Subcutaneous abdominal adipose tissue (tissue), 5 donors: Measurements from ENCODE around the gene NSD2.

Experiments used
- H3K27ac ChIP-seq: one replicate; pipeline ENCODE4 v1.7.0; 2013; ENCODE audit warnings: low read depth, mild to moderate bottlenecking, inconsistent platforms, low read length, moderate library complexity
- H3K27me3 ChIP-seq, 5 donors: one replicate each; pipeline ENCODE4 v1.7.0; 2013; ENCODE audit warnings: low read length in 5 of 5, inconsistent platforms in 1 of 5; ENCODE audit not compliant: control insufficient read depth in 5 of 5, insufficient read depth in 4 of 5
- H3K36me3 ChIP-seq, 5 donors: one replicate each; pipeline ENCODE4 v1.7.0; 2013; ENCODE audit warnings: low read length in 5 of 5; ENCODE audit not compliant: control insufficient read depth in 5 of 5, insufficient read depth in 5 of 5
- H3K4me1 ChIP-seq, 5 donors: one replicate each; pipeline ENCODE4 v1.7.0; 2013; ENCODE audit warnings: low read length in 5 of 5, mild to moderate bottlenecking in 3 of 5, moderate library complexity in 1 of 5; ENCODE audit not compliant: control insufficient read depth in 5 of 5, insufficient read depth in 5 of 5
- H3K4me3 ChIP-seq, 5 donors: one replicate each; pipeline ENCODE4 v1.7.0; 2013; ENCODE audit warnings: low read length in 5 of 5, low read depth in 1 of 5
- H3K9ac ChIP-seq, 5 donors: one replicate each; pipeline ENCODE4 v1.7.0; 2013; ENCODE audit warnings: low read length in 5 of 5, mild to moderate bottlenecking in 4 of 5, moderate library complexity in 3 of 5
- H3K9me3 ChIP-seq, 5 donors: one replicate each; pipeline ENCODE4 v1.7.0; 2013; ENCODE audit warnings: low read length in 5 of 5; ENCODE audit not compliant: control insufficient read depth in 5 of 5
- donor health status: healthy.
- donor health status: healthy.
- donor health status: healthy.
- donor health status: healthy.
- donor health status: healthy.

The NSD2 gene

DNA sequence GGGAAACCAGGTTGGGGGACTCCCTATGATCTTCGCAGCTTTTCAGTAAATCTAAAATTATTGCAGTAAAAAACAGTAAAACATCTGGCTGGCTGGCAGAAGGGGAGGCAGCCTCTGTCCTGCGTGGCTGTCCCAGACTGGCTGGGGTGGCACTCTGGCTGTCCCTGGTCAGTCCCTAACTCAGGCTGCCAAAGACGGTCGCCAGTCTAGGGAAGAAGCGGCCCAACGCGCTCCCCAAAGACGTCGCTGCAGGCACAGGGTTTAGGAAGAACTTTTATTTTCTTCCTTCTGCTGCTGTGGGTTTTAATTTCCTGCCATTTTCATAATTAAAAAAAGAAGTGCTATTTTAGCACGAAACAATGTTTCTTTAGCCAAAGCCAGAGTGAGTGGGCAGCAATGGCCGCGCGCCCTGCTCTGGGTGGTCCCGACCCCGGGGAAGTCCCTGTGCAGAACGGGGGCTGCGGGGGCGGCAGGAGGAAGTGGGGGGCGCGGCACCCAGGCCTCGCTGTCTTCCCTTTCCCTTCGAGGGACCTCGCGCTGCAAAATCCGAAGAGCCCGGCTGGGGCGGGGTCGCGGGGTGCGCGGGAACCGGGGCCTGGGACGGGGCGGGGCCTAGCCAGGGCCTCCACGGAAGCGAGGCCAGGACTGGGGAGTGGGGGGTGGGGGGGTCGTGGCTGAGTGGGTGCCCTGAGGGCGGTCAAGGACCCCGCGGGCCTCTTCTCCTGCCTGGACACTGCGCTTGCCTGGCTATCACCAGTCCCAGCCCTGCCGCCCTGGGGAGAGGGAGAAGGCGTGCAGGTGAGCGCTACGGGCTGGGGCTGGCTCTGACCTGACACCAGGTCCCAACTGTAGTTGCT, 8.9 kb upstream of the NSD2 start:
- peaks cover 0 to 32% (median 25%) of the 10 kb centered on the region in 5 donors for H3K4me1 ChIP-seq
- peak overlapping the region in 2 of 5 donors; percentile 18 to 50 for H3K4me3 ChIP-seq
- no peak overlapping the region for H3K27ac ChIP-seq
- H3K27me3 ChIP-seq, result peaks cover 0 to 19% (median 10%) of the 10 kb centered on the region in 5 donors
- no peak overlapping the region for H3K9ac ChIP-seq
- no peaks in the 10 kb centered on the region for H3K36me3 ChIP-seq
- no peaks in the 10 kb centered on the region for H3K9me3 ChIP-seq

DNA sequence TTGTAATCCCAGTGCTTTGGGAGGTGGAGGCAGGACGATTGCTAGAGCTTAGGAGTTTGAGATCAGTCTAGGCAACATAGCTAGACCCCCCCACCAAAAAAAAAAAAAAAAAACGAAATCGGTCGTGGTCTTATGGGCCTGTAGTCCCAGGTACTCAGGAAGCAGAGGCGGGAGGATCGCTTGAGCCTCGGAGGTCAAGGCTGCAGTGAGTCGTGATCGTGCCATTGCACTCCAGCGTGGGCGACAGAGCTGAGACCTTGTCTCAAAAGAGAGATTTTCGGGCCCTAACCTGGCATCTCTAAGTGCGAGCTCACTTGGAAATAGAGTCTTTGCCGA, 8.3 kb upstream of the NSD2 start:
- peaks cover 0 to 28% (median 22%) of the 10 kb centered on the region in 5 donors for H3K4me1 ChIP-seq
- H3K27me3 ChIP-seq, result peaks cover 0 to 19% (median 10%) of the 10 kb centered on the region in 5 donors
- peak overlapping the region in 1 of 5 donors; percentile 50 for H3K4me3 ChIP-seq
- no peaks in the 10 kb centered on the region for H3K9me3 ChIP-seq
- no peaks in the 10 kb centered on the region for H3K36me3 ChIP-seq
- no peak overlapping the region for H3K27ac ChIP-seq
- no peak overlapping the region for H3K9ac ChIP-seq

DNA sequence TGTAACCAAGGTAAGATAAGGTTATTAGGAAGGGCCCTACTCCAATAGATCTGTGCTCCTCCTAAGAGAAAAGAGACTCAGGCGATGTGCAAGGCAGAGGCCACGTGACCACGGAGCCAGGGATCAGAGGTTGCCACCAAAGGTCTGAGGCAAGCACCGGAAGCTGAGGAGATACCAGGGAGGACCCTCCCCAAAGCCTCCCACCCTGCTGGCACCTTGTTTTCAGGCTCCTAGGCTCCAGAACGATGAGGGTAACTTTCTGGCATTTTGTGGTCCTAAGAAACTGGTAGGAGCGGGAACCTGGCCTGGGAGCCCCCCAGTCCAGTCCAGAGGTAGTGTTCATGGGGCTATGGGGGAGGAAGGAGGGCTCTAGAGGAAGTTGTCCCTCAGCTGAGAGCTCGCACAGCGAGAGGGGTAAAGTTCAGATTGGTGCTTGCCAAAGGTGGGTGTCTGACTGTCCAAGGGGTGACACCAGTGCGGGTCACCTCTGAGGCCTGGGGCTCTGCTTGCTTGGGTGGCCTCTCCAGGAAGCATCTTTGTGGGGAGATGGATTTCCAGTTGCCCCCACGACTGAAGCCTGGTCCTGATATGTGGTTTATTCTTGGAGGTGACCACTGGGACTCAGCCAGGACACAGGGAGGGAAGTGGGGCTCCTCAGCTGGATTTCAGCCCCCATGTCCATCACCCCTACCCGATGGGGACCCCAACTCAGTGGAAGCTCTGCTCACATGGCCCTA, 7.7 kb upstream of the NSD2 start:
- Histone ChIP-seq H3K36me3 (no peaks in the 10 kb centered on the region), H3K27ac (no peak overlapping the region), H3K9ac (no peak overlapping the region), H3K27me3 (peaks cover 0 to 19% (median 10%) of the 10 kb centered on the region in 5 donors), H3K4me3 (no peak overlapping the region), H3K4me1 (peaks cover 0 to 25% (median 19%) of the 10 kb centered on the region in 5 donors), H3K9me3 (no peaks in the 10 kb centered on the region)

DNA sequence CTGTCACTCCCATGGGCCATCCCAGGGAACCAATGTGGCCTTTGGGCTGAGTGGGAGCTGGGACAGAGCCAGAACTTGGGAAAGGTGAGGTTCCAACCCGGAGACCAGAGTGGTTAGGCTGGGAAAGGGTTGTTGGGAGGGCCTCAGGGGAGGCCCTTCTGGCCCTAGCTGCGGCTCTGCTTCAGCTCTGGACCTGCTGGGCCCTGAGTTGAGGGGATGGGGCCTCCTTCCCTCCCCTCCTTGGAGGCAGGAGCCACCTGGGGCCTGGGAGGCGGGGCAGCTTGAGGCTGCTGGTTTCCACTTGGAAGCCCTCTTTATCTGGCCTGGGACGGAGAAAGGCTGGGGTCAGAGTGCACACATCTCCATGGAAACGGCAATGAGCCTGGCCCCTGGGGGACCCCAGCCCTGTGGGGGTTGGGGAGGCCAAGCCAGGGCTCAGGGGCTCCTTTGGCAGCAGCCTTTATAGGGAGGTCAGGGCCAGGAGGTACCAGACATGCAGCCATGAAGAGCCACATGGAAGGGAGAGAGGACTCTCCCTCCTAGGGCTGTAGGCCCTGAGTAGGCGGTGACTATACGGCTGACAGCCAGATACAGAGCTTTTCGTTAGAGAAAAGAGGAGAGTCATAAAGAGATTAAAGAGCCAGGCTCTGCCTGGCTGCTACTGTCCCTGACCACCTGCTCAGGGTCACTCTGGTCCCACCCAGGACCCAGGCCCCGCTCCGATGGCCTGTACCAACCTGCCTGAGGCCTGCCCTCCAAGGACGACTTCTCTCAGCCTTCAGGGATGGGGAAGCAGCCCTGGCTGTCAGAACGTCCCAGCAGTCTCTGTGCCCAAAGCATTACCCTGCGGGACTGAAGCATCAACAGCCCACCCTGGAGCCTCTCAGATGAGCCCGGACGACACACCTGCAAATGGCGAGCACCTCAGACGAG, 6.9 kb upstream of the NSD2 start:
- peaks cover 0 to 16% (median 11%) of the 10 kb centered on the region in 5 donors for H3K4me1 ChIP-seq
- no peak overlapping the region for H3K27ac ChIP-seq
- H3K36me3 ChIP-seq, result no peaks in the 10 kb centered on the region
- H3K9ac ChIP-seq, result no peak overlapping the region
- no peak overlapping the region for H3K4me3 ChIP-seq
- H3K9me3 ChIP-seq, result no peaks in the 10 kb centered on the region
- peaks cover 0 to 19% (median 10%) of the 10 kb centered on the region in 5 donors for H3K27me3 ChIP-seq

DNA sequence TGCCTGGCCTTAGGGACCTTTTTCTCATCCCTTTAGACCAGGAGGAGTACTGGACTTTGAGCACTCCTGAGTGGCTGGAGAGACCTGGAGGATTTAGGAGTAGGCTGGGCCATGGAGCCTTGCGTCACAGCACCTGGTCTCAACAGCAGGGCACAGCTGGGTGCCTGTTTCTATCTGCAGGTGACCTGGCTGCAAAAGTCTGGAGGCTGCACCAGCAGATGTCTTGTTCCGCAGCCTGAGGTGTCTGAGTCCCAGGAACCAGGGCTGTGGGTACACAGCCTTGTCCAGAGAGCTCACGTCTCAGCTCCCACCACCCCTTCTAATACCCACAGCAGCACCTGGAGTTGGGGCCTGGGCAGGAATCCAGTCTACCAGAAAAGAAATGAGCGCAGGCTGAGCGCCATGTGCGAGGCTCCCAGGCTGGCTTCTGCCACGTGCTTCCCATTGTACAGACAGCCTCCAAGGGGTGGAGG, 5.0 kb upstream of the NSD2 start:
- Histone ChIP-seq H3K4me3 (no peak overlapping the region), H3K4me1 (peaks cover 0 to 25% (median 20%) of the 10 kb centered on the region in 5 donors), H3K36me3 (no peaks in the 10 kb centered on the region), H3K27me3 (peaks cover 0 to 19% (median 10%) of the 10 kb centered on the region in 5 donors), H3K9ac (no peak overlapping the region), H3K27ac (no peak overlapping the region), H3K9me3 (no peaks in the 10 kb centered on the region)

DNA sequence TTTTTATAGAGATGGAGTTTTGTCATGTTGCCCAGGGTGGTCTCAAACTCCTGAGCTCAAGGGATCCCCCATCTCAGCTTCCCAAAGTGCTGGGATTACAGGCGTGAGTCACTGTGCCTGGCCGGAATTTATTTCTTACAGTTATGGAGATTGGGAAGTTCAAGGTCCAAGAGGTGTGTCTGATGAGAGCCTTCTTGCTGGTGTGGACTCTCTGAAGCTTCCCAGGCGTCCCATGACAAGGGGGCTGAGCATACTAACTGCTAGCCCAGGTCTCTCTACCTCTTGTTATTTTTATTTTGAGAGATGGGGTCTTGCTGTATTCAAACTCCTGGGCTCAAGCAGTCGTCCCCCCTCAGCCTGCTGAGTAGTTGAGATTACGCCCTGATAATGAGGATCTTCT, 2.9 kb upstream of the NSD2 start:
- no peak overlapping the region for H3K4me3 ChIP-seq
- H3K9me3 ChIP-seq, result no peaks in the 10 kb centered on the region
- H3K36me3 ChIP-seq, result no peaks in the 10 kb centered on the region
- peaks cover 0 to 18% (median 10%) of the 10 kb centered on the region in 5 donors for H3K27me3 ChIP-seq
- peaks cover 0 to 23% (median 20%) of the 10 kb centered on the region in 5 donors for H3K4me1 ChIP-seq
- H3K9ac ChIP-seq, result no peak overlapping the region
- H3K27ac ChIP-seq, result no peak overlapping the region

DNA sequence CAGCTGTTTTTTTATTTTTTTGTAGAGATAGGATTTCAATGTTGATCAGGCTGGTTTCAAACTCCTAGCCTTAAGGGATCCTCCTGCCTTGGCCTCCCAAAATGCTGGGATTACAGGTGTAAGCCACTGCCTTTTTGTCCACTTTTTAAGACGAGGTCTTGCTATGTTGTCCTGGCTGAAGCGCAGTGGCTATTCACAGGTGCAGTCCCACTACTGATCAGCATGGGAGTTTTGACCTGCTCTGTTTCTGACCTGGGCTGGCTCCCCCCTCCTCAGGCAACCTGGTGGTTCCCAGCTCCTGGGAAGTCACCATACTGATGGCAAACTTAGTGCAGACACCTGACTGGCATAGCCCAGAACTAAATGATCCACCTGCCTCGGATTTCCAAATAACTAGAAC, 2.3 kb upstream of the NSD2 start:
- Histone ChIP-seq H3K27ac (no peak overlapping the region), H3K4me3 (no peak overlapping the region), H3K4me1 (peaks cover 0 to 24% (median 20%) of the 10 kb centered on the region in 5 donors), H3K9ac (no peak overlapping the region), H3K27me3 (peaks cover 0 to 17% (median 10%) of the 10 kb centered on the region in 5 donors), H3K9me3 (no peaks in the 10 kb centered on the region), H3K36me3 (no peaks in the 10 kb centered on the region)

DNA sequence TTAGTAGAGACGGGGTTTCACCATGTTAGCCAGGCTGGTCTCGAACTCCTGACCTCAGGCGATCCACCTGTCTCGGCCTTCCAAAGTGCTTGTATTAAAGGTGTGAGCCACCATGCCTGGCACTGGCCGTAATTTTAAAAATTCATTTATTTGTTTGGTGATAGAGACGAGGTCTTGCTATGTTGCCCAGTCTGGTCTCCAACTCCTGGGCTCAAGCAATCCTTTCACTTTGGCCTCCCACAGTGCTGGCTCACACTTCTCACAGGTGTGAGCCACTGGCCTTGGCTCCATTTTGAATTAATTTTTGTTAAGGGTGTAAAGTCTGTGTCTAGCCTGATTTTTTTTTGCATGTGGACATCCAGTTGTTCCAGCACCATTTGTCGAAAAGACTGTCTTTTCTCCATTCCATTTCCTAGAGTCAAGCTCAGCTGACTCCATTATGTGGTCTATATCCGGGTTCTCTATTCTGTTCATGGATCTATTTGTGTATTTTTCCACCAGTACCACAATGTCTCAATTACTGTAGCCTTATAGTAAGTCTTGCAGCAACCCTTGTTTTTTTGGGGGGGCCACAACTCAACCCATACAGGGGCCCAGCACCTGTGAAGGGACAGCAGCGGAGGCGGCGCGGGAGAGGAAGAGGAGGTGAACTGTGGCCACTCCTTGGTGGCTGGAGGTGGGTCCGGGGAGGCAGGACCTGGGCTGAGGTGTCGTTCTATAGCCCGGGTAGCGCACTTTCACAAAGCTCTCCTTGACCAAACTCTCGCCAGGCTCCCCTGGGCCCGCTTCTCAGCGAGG, 1.5 kb upstream of the NSD2 start:
- Histone ChIP-seq H3K4me1 (peaks cover 0 to 24% (median 20%) of the 10 kb centered on the region in 5 donors), H3K36me3 (no peaks in the 10 kb centered on the region), H3K27me3 (peaks cover 0 to 14% (median 10%) of the 10 kb centered on the region in 5 donors), H3K4me3 (peak overlapping the region; percentile 53 to 87 (median 78)), H3K9me3 (no peaks in the 10 kb centered on the region), H3K27ac (peak overlapping the region; percentile 86), H3K9ac (peak overlapping the region in 4 of 5 donors; percentile 48 to 91 (median 79))

DNA sequence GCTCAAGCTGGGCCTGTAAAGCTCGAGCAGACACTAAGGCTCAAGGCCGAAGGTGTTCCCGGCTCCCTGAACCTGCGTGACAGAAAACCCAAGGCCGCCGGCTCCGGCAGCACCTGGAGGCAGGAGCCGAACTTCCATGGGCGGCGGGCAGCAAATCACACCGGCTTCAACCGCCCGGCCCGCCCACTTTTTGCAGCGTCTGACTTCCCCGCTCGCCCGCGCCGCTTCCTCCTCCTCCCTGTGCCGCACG, 940 bp upstream of the NSD2 start:
- Histone ChIP-seq H3K4me3 (peak overlapping the region; percentile 53 to 87 (median 78)), H3K4me1 (peaks cover 0 to 24% (median 20%) of the 10 kb centered on the region in 5 donors), H3K9me3 (no peaks in the 10 kb centered on the region), H3K36me3 (no peaks in the 10 kb centered on the region), H3K9ac (peak overlapping the region in 4 of 5 donors; percentile 73 to 91 (median 79)), H3K27me3 (peaks cover 0 to 14% (median 10%) of the 10 kb centered on the region in 5 donors), H3K27ac (peak overlapping the region; percentile 86)
